Measurements from ENCODE around the gene PLCD3. TPM values are rescaled to one million over a fixed set of nuclear protein-coding genes. Genes with fewer than 3 reads are reported as not detected.

PLCD3 gene
- total RNA-seq, 2 experiments from 2014 or later = 3.9 to 6.6 TPM

GRCh38 chr17:45087504-45087975, 44.8 kb downstream of the PLCD3 start:
- no peaks in the 10 kb centered on the region for H3K9me3 Mint-ChIP-seq
- H3K27ac Mint-ChIP-seq = no peak overlapping the region
- H3K4me1 Mint-ChIP-seq (ENCODE audit: low read depth) = peaks cover 2% of the 10 kb centered on the region
- no peak for DNase-seq
- no peak for ATAC-seq
- no peaks in the 10 kb centered on the region for H3K27me3 Mint-ChIP-seq
- no peak for TF ChIP-seq CTCF (IDR thresholded peaks at IDR 0.05)
- ChIA-PET POLR2A (interaction anchor here (0.7 kb wide), 1 partner anchor 160 kb away, joined by 3 read pairs; no protein-coding TSS in a partner anchor), CTCF (interaction anchor here (1.4 to 6.5 kb wide), 4 partner anchors 8 to 66 kb away, joined by 3 to 31 read pairs (median 7); partner anchors contain the start of gene ACBD4)
- peaks cover 38% of the 10 kb centered on the region for H3K36me3 Mint-ChIP-seq (ENCODE audit: low read depth)
- H3K4me3 Mint-ChIP-seq = no peak overlapping the region
- intact Hi-C loops (cut with micrococcal nuclease) = no loop called here

GRCh38 chr17:45086865-45087503, 45.3 kb downstream of the PLCD3 start:
- Mint-ChIP-seq H3K9me3 (no peaks in the 10 kb centered on the region), H3K4me1 (ENCODE audit: low read depth) (peaks cover 2% of the 10 kb centered on the region), H3K27ac (no peak overlapping the region), H3K4me3 (no peak overlapping the region), H3K27me3 (no peaks in the 10 kb centered on the region), H3K36me3 (ENCODE audit: low read depth) (peaks cover 35% of the 10 kb centered on the region)
- ChIA-PET POLR2A (interaction anchor here (0.7 kb wide), 1 partner anchor 159 kb away, joined by 3 read pairs; no protein-coding TSS in a partner anchor), CTCF (interaction anchor here (1.4 to 6.5 kb wide), 4 partner anchors 9 to 65 kb away, joined by 3 to 31 read pairs (median 7); partner anchors contain the start of gene ACBD4)
- DNase-seq (no peak), ATAC-seq (no peak)
- no peak for TF ChIP-seq CTCF (IDR thresholded peaks at IDR 0.05)
- intact Hi-C loops (cut with micrococcal nuclease) = no loop called here

- ChIA-PET POLR2A (interaction anchor here (0.7 to 0.9 kb wide), 2 partner anchors 11 to 26 kb away, joined by 3 read pairs; partner anchors contain the start of gene NMT1), CTCF (interaction anchor here (3.0 to 6.5 kb wide), 2 partner anchors 13 to 49 kb away, joined by 9 to 31 read pairs; partner anchors contain the start of gene ACBD4)
- Mint-ChIP-seq H3K27me3 (no peaks in the 10 kb centered on the region), H3K27ac (no peak overlapping the region), H3K9me3 (no peaks in the 10 kb centered on the region), H3K4me3 (no peak overlapping the region), H3K4me1 (ENCODE audit: low read depth) (peaks cover 2% of the 10 kb centered on the region), H3K36me3 (ENCODE audit: low read depth) (peaks cover 38% of the 10 kb centered on the region)
- ATAC-seq (no peak), DNase-seq (no peak)
- TF ChIP-seq CTCF (IDR thresholded peaks at IDR 0.05) = no peak
- intact Hi-C loops (cut with micrococcal nuclease) = no loop called here
Measured at GRCh38 chr17:45086391-45086790, 45.9 kb downstream of the PLCD3 start.

DNA sequence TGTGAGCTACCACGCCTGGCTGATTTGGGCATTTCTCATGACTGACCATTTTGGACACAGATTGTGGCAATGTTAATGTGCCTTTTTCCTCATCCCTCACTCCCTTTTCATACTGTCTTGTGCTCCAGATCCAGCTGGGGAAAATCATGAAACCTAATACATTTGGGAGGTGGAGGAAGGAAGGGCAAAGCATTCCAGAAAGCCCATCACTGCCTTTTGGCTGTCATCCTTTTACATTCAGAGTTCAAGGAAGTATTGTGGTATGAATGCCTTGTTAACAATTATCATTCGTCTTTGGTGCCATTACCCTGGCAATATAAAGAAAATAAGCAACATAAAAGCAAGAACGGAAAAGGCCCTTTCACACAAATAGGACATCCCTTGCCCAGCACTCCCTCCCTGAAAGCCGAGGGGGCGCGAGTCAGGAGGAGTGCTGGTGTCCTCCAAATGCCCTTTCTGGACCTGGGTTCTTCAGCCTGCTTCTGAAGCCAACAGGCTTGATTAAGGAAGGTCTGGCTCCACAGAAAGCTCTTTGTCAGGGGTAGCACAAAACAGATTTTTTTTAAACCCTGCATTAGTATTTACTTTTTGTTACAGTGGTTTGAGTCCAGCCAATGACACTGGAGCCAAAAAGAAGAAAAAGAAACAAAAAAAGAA, 51.1 kb downstream of the PLCD3 start:
- no peak for TF ChIP-seq CTCF (IDR thresholded peaks at IDR 0.05)
- POLR2A ChIA-PET = interaction anchor here (1.3 kb wide), 1 partner anchor 10 kb away, joined by 5 read pairs; no protein-coding TSS in a partner anchor
- Mint-ChIP-seq H3K36me3 (ENCODE audit: low read depth) (peaks cover 29% of the 10 kb centered on the region), H3K4me3 (no peak overlapping the region), H3K9me3 (no peaks in the 10 kb centered on the region), H3K27ac (no peak overlapping the region), H3K27me3 (no peaks in the 10 kb centered on the region), H3K4me1 (ENCODE audit: low read depth) (peaks cover 15% of the 10 kb centered on the region)
- no peak for DNase-seq
- CTCF ChIA-PET = interaction anchor here (2.9 to 3.4 kb wide), 2 partner anchors 18 to 55 kb away, joined by 8 to 14 read pairs; partner anchors contain the start of gene ACBD4
- intact Hi-C loops (cut with micrococcal nuclease) = no loop called here
- no peak for ATAC-seq

Measured in activated CD8-positive, alpha-beta T cell treated with anti-CD3 and anti-CD28 coated beads for 36 hours (primary cell).